RWPE1 (cell line): ENCODE measurements around the gene BTN3A1.
A peak's percentile ranks its signal among the peaks of the same experiment; 100 is the strongest.

Experiments used
- CTCF ChIA-PET: fragments of 350-600 bp; sonication (Branson Sonifier 250); formaldehyde crosslinking; extraction: SDS; loops from one replicate; lab custom pipeline; 2021; lab: Yijun Ruan, JAX
- POLR2A ChIA-PET: fragments of 400-600 bp; formaldehyde crosslinking; extraction: SDS; loops from one replicate; lab custom pipeline; 2020; ENCODE audit warnings: antibody characterized with exemption; ENCODE audit not compliant: low non-redundant PET; lab: Yijun Ruan, JAX
- DNase-seq: peaks from one replicate; pipeline ENCODE4 v3.0.0; 2012; ENCODE audit warnings: low spot score
- H3K27ac ChIP-seq: fragments of 450-650 bp; 2 replicates; pipeline ENCODE4 v1.5.1; 2017
- CTCF ChIP-seq: fragments of 450-650 bp; conservative IDR thresholded peaks from 2 replicates; pipeline ENCODE4 v1.5.1; 2017; ENCODE audit warnings: low read depth, mild to moderate bottlenecking

The BTN3A1 gene

GRCh38 chr6:26379292-26379691 lies 22.8 kb upstream of the BTN3A1 start:
- no peak overlapping the region for H3K27ac ChIP-seq
- ChIA-PET POLR2A (no interaction called here), CTCF (no interaction called here)
- TF ChIP-seq CTCF, result no peak
- DNase-seq, result no peak

- CTCF ChIA-PET, result no interaction called here
- no peak overlapping the region for H3K27ac ChIP-seq
- TF ChIP-seq CTCF, result no peak
- DNase-seq, result no peak
- POLR2A ChIA-PET, result no interaction called here
Observed at GRCh38 chr6:26379740-26380139, 22.3 kb upstream of the BTN3A1 start.

- CTCF ChIA-PET, result interaction anchor here (0.6 kb wide), 2 partner anchors 50 to 188 kb away, joined by 3 to 7 read pairs; no protein-coding TSS in a partner anchor
- peak; percentile 11 for DNase-seq
- POLR2A ChIA-PET, result no interaction called here
- no peak for TF ChIP-seq CTCF
- no peak overlapping the region for H3K27ac ChIP-seq
Observed at GRCh38 chr6:26380256-26380655, 21.8 kb upstream of the BTN3A1 start.

- no peak overlapping the region for H3K27ac ChIP-seq
- no peak for TF ChIP-seq CTCF
- ChIA-PET POLR2A (no interaction called here), CTCF (interaction anchor here (0.7 kb wide), 1 partner anchor 30 kb away, joined by 3 read pairs; no protein-coding TSS in a partner anchor)
- DNase-seq, result no peak
Observed at GRCh38 chr6:26382121-26382520, 20.0 kb upstream of the BTN3A1 start.

- TF ChIP-seq CTCF, result no peak
- no peak for DNase-seq
- CTCF ChIA-PET, result no interaction called here
- POLR2A ChIA-PET, result no interaction called here
- H3K27ac ChIP-seq, result peak overlapping the region; percentile 73
Observed at GRCh38 chr6:26383624-26384417, 18.3 kb upstream of the BTN3A1 start.

- ChIA-PET CTCF (interaction anchor here (0.5 kb wide), 1 partner anchor 46 kb away, joined by 3 read pairs; no protein-coding TSS in a partner anchor), POLR2A (no interaction called here)
- DNase-seq, result no peak
- no peak overlapping the region for H3K27ac ChIP-seq
- no peak for TF ChIP-seq CTCF
Observed at GRCh38 chr6:26385734-26386125, 16.3 kb upstream of the BTN3A1 start.
